Measurements from ENCODE around the gene UBE2Q1. TPM values are rescaled to one million over a fixed set of nuclear protein-coding genes. Genes with fewer than 3 reads are reported as not detected.

UBE2Q1 gene
- total and polyA plus RNA-seq, 2 of the 4 experiments (the other 2 are of a cell fraction): 20.6 to 24.7 TPM

- WGBS, 2 experiments (ENCODE audit: extremely low coverage in 2 of 2, insufficient read length in 1 of 2): no CpG with 5 or more reads among the region's 8 CpGs
Measured at GRCh38 chr1:154575951-154576566, 17.6 kb upstream of the UBE2Q1 start.

More at GRCh38 chr1:154575951-154576566, 17.6 kb upstream of the UBE2Q1 start:
- POLR2A ChIA-PET (ENCODE audit: unreplicated experiment): no interaction called here
- Histone ChIP-seq H3K9me1 (ENCODE audit: insufficient read depth, low read length) (peaks cover 11% of the 10 kb centered on the region; the same call in 1 of the 2 replicates), H3K4me3 (ENCODE audit: insufficient read depth, low read depth, low read length) (no peak overlapping the region), H2BK5ac (ENCODE audit: low read depth, low read length, poor library complexity, severe bottlenecking) (no peak overlapping the region), H4K91ac (ENCODE audit: insufficient read depth, low read depth, low read length) (no peak overlapping the region), H3K79me1 (ENCODE audit: low read depth in 1 of 2, low read length in 2 of 2) (0 out of 4 replicates have a peak, but pooled peaks cover 0 to 2% of the 10 kb centered on the region in 2 experiments), H3K56ac (ENCODE audit: extremely low read depth, insufficient read depth, low read length) (no peak overlapping the region), H2BK20ac (ENCODE audit: low read depth, low read length) (no peak overlapping the region), H3K9me3 (ENCODE audit: control insufficient read depth, insufficient read depth, low read length) (no peaks in the 10 kb centered on the region), H3K23ac (ENCODE audit: low read depth, low read length) (no peak overlapping the region), H2BK15ac (ENCODE audit: low read depth, low read length) (no peak overlapping the region), H3K27ac (ENCODE audit: insufficient read depth, low read length) (no peak overlapping the region), H4K8ac (ENCODE audit: low read depth in 2 of 2, low read length in 2 of 2) (no peak overlapping the region), H3K27me3 (ENCODE audit: control insufficient read depth, insufficient read depth, low read length) (peaks cover 9% of the 10 kb centered on the region), H3K4me1 (ENCODE audit: control insufficient read depth, insufficient read depth, low read length) (peaks cover 4% of the 10 kb centered on the region; the same call in 1 of the 2 replicates), H3K9ac (ENCODE audit: low read depth, low read length) (no peak overlapping the region), H3K4ac (ENCODE audit: low read depth, low read length) (no peak overlapping the region), H2AK9ac (replicated peaks; ENCODE audit: low read depth, low read length, poor library complexity) (peak overlapping the region; percentile 25), H3K18ac (ENCODE audit: low read depth, low read length) (no peak overlapping the region), H2AFZ (replicated peaks; ENCODE audit: low read length, poor library complexity) (no peak overlapping the region), H3K14ac (replicated peaks; ENCODE audit: low read depth, low read length) (no peak overlapping the region), H4K5ac (ENCODE audit: low read depth, low read length) (no peak overlapping the region), H3K4me2 (ENCODE audit: low read depth, low read length) (no peak overlapping the region), H3K36me3 (ENCODE audit: control insufficient read depth, insufficient read depth, low read length) (peaks cover 28% of the 10 kb centered on the region), H2AK5ac (ENCODE audit: low read depth, low read length) (no peak overlapping the region), H4K20me1 (ENCODE audit: insufficient read depth, low read length) (peaks cover 14% of the 10 kb centered on the region), H2BK120ac (ENCODE audit: low read depth, low read length) (no peak overlapping the region)
- TF ChIP-seq RAD21 (IDR thresholded peaks at IDR 0.05; ENCODE audit: low read length) (no peak), ELK1 (IDR thresholded peaks at IDR 0.05; ENCODE audit: borderline replicate concordance, low read depth, low read length) (no peak), RCOR1 (IDR thresholded peaks at IDR 0.05; ENCODE audit: insufficient replicate concordance, low read length) (no peak), FOS (IDR thresholded peaks at IDR 0.05; ENCODE audit: low read depth, low read length) (no peak), NFE2L2 (IDR thresholded peaks at IDR 0.05; ENCODE audit: low read depth, low read length) (no peak), BHLHE40 (IDR thresholded peaks at IDR 0.05; ENCODE audit: low read depth, low read length) (no peak), MAFK (IDR thresholded peaks at IDR 0.05; ENCODE audit: low read depth, low read length) (no peak), POLR2A (IDR thresholded peaks at IDR 0.05; ENCODE audit: low read depth, low read length) (no peak), RFX5 (IDR thresholded peaks at IDR 0.05; ENCODE audit: low read depth, low read length) (no peak), CTCF (conservative IDR thresholded peaks at IDR 0.05; ENCODE audit: low read depth, low read length) (no peak), USF2 (IDR thresholded peaks at IDR 0.05; ENCODE audit: low read depth, low read length) (no peak), SMC3 (IDR thresholded peaks at IDR 0.05; ENCODE audit: low read depth, low read length) (no peak), MAZ (IDR thresholded peaks at IDR 0.05; ENCODE audit: borderline replicate concordance, low read depth, low read length) (no peak), CEBPB (IDR thresholded peaks at IDR 0.05; ENCODE audit: low read depth, low read length) (no peak)
- ATAC-seq (ENCODE audit: low read depth): no peak
- no peak for DNase-seq
- intact Hi-C loops (cut with micrococcal nuclease) (no loop called here), dilution Hi-C loops (cut with HindIII; ENCODE audit: low sequenced_read_pairs, unreplicated experiment) (no loop called here), in situ Hi-C loops (cut with MboI; ENCODE audit: low sequenced_read_pairs) (no loop called here)
- no TSS peak for BruUV-seq (replicated peaks)
- CTCF ChIA-PET: interaction anchor here (2.9 kb wide), 1 partner anchor 16 kb away, joined by 10 read pairs; no protein-coding TSS in a partner anchor

All from IMR-90 (cell line).